DOHH2 (cell line): Measurements from ENCODE around the gene OR2M2.

Experiments
- H3F3A ChIP-seq: fragments of 200-600 bp; sonication (generic), shearing (Covaris generic); 2 replicates; pipeline ENCODE4 v1.6.0; 2016; ENCODE audit warnings: antibody characterized with exemption, mild to moderate bottlenecking; ENCODE audit not compliant: control insufficient read depth, insufficient read depth
- H3K27ac ChIP-seq: fragments of 200-600 bp; sonication (generic); 2 replicates; pipeline ENCODE4 v1.5.1; 2014; ENCODE audit warnings: low read depth, mild to moderate bottlenecking, low read length, moderate library complexity
- H3K27me3 ChIP-seq: fragments of 200-600 bp; sonication (generic); 2 replicates; pipeline ENCODE4 v1.6.1; 2014; ENCODE audit warnings: mild to moderate bottlenecking, low read length, mixed read lengths; ENCODE audit not compliant: control insufficient read depth
- H3K36me3 ChIP-seq: fragments of 200-600 bp; sonication (generic); 2 replicates; pipeline ENCODE4 v1.6.1; 2014; ENCODE audit warnings: mild to moderate bottlenecking, low read length, moderate library complexity, mixed read lengths; ENCODE audit not compliant: control insufficient read depth
- H3K4me1 ChIP-seq: fragments of 200-600 bp; sonication (generic); 2 replicates; pipeline ENCODE4 v1.6.1; 2014; ENCODE audit warnings: mild to moderate bottlenecking, low read length, mixed read lengths; ENCODE audit not compliant: control insufficient read depth
- H3K4me2 ChIP-seq: fragments of 200-600 bp; sonication (generic); 2 replicates; pipeline ENCODE4 v1.6.0; 2014; ENCODE audit warnings: mild to moderate bottlenecking, low read length, moderate library complexity
- H3K4me3 ChIP-seq: fragments of 200-600 bp; sonication (generic); 2 replicates; pipeline ENCODE4 v1.5.1; 2014; ENCODE audit warnings: mild to moderate bottlenecking, low read length, mixed read lengths
- H3K79me2 ChIP-seq: fragments of 200-600 bp; sonication (generic); 2 replicates; pipeline ENCODE4 v1.6.1; 2014; ENCODE audit warnings: mild to moderate bottlenecking, low read length, mixed read lengths; ENCODE audit not compliant: control insufficient read depth
- H3K9me2 ChIP-seq: fragments of 200-600 bp; sonication (generic); replicated peaks from 2 replicates; pipeline ENCODE4 v1.6.1; 2014; ENCODE audit warnings: mild to moderate bottlenecking, low read length, mixed read lengths; ENCODE audit not compliant: control insufficient read depth
- H3K9me3 ChIP-seq: fragments of 200-600 bp; sonication (generic); 2 replicates; pipeline ENCODE4 v1.6.1; 2014; ENCODE audit warnings: antibody characterized with exemption, low read length, mixed read lengths; ENCODE audit not compliant: control insufficient read depth, insufficient read depth
- H4K20me1 ChIP-seq: fragments of 200-600 bp; sonication (generic); 2 replicates; pipeline ENCODE4 v1.6.0; 2014; ENCODE audit warnings: low read depth, mild to moderate bottlenecking, antibody characterized with exemption, low read length, moderate library complexity; ENCODE audit not compliant: control insufficient read depth, insufficient read depth
- EZH2phosphoT487 ChIP-seq: fragments of 200-600 bp; sonication (generic); IDR thresholded peaks from 2 replicates; pipeline ENCODE4 v1.6.1; 2017; ENCODE audit warnings: borderline replicate concordance, mild to moderate bottlenecking, antibody characterized with exemption, low read length, moderate library complexity, mixed read lengths
- TF ChIP-seq, protein P1 (sequence below): fragments of 200-600 bp; sonication (generic); IDR thresholded peaks from one replicate; pipeline ENCODE4 v1.5.1; 2014; ENCODE audit warnings: antibody characterized with exemption, mild to moderate bottlenecking, low read depth, low read length; ENCODE audit not compliant: poor library complexity, severe bottlenecking

OR2M2 gene

DNA sequence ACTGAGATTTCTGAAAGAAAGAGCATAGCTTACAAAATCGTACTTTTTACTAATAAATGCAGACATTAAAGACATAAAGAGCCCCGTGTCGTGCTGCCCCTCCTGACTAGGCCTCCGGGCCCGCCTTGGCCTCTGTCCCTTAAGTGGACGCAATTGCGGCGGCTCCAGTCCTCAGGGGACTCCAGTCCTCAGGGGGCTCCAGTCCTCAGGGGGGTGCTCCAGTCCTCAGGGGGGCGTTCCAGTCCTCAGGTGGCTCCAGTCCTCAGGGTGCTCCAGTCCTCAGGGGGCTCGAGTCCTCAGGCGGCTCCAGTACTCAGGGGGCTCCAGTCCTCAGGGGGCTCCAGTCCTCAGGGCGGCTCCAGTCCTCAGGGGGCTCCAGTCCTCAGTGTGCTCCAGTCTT is 10.6 kb upstream of the OR2M2 start:
- Histone ChIP-seq H3K36me3 (no peaks in the 10 kb centered on the region), H4K20me1 (no peaks in the 10 kb centered on the region), H3K4me2 (no peak overlapping the region), H3K4me1 (no peaks in the 10 kb centered on the region), H3K4me3 (no peak overlapping the region), H3K27me3 (no peaks in the 10 kb centered on the region), H3K79me2 (no peaks in the 10 kb centered on the region), H3K27ac (no peak overlapping the region), H3K9me2 (no peaks in the 10 kb centered on the region), H3F3A (no peaks in the 10 kb centered on the region), H3K9me3 (no peaks in the 10 kb centered on the region; the same call in 1 of the 2 replicates)
- TF ChIP-seq, protein P1, sequence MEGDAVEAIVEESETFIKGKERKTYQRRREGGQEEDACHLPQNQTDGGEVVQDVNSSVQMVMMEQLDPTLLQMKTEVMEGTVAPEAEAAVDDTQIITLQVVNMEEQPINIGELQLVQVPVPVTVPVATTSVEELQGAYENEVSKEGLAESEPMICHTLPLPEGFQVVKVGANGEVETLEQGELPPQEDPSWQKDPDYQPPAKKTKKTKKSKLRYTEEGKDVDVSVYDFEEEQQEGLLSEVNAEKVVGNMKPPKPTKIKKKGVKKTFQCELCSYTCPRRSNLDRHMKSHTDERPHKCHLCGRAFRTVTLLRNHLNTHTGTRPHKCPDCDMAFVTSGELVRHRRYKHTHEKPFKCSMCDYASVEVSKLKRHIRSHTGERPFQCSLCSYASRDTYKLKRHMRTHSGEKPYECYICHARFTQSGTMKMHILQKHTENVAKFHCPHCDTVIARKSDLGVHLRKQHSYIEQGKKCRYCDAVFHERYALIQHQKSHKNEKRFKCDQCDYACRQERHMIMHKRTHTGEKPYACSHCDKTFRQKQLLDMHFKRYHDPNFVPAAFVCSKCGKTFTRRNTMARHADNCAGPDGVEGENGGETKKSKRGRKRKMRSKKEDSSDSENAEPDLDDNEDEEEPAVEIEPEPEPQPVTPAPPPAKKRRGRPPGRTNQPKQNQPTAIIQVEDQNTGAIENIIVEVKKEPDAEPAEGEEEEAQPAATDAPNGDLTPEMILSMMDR: no peak
- TF ChIP-seq EZH2phosphoT487: no peak

DNA sequence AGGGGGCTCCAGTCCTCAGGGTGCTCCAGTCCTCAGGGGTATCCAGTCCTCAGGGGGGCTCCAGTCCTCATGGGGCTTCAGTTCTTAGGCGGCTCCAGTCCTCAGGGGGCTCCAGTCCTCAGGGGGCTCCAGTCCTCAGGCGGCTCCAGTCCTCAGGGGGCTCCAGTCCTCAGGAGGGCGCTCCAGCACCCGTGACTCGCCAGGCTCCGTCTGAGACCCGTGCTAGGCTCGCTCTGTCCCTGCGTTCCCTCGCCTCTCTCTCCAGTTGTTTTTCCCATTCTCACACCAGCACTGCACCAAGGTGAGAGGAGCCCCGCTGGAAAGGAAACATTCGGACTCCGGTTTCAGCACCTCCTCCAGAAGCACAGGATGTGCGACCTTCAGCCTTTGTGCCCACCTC is 9.4 kb upstream of the OR2M2 start:
- Histone ChIP-seq H3F3A (no peaks in the 10 kb centered on the region), H3K9me3 (no peaks in the 10 kb centered on the region), H3K27ac (no peak overlapping the region), H3K79me2 (no peaks in the 10 kb centered on the region), H3K4me3 (no peak overlapping the region), H3K4me2 (no peak overlapping the region), H3K4me1 (no peaks in the 10 kb centered on the region), H3K36me3 (no peaks in the 10 kb centered on the region), H3K9me2 (no peaks in the 10 kb centered on the region), H4K20me1 (no peaks in the 10 kb centered on the region), H3K27me3 (no peaks in the 10 kb centered on the region)
- TF ChIP-seq EZH2phosphoT487: no peak
- TF ChIP-seq, protein P1: no peak

DNA sequence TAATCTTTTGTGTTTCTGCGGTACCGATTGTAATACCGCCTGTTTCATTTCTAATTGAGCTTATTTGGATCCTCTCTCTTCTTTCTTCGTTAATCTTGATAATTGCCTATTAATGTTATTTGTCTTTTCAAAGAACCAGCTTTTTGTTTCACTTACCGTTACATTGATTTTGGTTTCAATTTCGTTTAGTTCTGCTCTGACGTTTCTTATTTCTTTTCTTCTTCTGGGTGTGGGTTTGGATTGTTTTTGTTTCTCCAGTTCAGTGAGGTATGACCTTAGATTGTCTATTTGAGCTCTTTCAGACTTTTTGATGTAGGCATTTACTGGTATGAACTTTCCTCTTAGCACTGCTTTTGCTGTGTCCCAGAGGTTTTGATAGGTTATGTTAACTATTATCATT is 9.4 kb downstream of the OR2M2 start:
- no peak for TF ChIP-seq EZH2phosphoT487
- TF ChIP-seq, protein P1: no peak
- no peaks in the 10 kb centered on the region for H3K4me1 ChIP-seq
- no peaks in the 10 kb centered on the region for H4K20me1 ChIP-seq
- no peaks in the 10 kb centered on the region for H3K27me3 ChIP-seq
- H3K27ac ChIP-seq: no peak overlapping the region
- H3K4me3 ChIP-seq: no peak overlapping the region
- no peak overlapping the region for H3K4me2 ChIP-seq
- no peaks in the 10 kb centered on the region for H3K36me3 ChIP-seq
- no peaks in the 10 kb centered on the region for H3F3A ChIP-seq
- no peaks in the 10 kb centered on the region for H3K9me2 ChIP-seq
- H3K79me2 ChIP-seq: no peaks in the 10 kb centered on the region
- H3K9me3 ChIP-seq: no peaks in the 10 kb centered on the region; the same call in 1 of the 2 replicates

DNA sequence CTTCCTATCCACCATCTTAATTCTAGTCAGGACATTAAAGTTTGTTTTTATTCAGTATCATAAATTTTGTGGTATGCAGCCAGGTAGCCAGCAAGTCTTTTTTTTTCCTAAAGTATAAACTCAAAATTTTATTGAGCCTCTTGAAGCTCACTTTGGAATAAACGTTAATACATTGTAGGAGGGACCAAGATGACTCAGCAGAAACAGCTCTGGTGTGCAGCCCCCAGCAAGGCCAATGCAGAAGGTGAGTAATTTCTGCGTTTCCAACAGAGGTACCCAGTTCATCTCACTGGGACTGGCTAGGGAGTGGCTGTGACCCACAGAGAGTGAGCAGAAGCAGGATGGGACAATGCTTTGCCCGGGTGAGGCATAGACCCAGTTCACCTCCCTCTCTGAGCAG is 12.7 kb downstream of the OR2M2 start:
- H3K79me2 ChIP-seq: no peaks in the 10 kb centered on the region
- H3K4me3 ChIP-seq: no peak overlapping the region
- H3K4me2 ChIP-seq: no peak overlapping the region
- no peaks in the 10 kb centered on the region for H3K27me3 ChIP-seq
- no peak overlapping the region for H3K27ac ChIP-seq
- H3K9me3 ChIP-seq: no peaks in the 10 kb centered on the region; the same call in 1 of the 2 replicates
- no peaks in the 10 kb centered on the region for H3K36me3 ChIP-seq
- no peak for TF ChIP-seq EZH2phosphoT487
- TF ChIP-seq, protein P1: no peak
- H3K4me1 ChIP-seq: no peaks in the 10 kb centered on the region
- H4K20me1 ChIP-seq: no peaks in the 10 kb centered on the region
- H3K9me2 ChIP-seq: no peaks in the 10 kb centered on the region
- H3F3A ChIP-seq: no peaks in the 10 kb centered on the region
